ENCODE measurements around the gene ANP32A.

ANP32A gene

GRCh38 chr15:68793776-68794175 is 26.9 kb downstream of the ANP32A start:
- H3K4me3 ChIP-seq (ENCODE audit: low read depth in 1 of 5, low read length in 5 of 5), result no peak overlapping the region
- no peak overlapping the region for H3K27ac ChIP-seq (ENCODE audit: low read depth, low read length)
- peak overlapping the region in 1 of 5 donors; percentile 57 for H3K9ac ChIP-seq (ENCODE audit: low read length in 5 of 5)
- H3K27me3 ChIP-seq (ENCODE audit: control insufficient read depth in 5 of 5, insufficient read depth in 4 of 5, low read length in 5 of 5), result no peaks in the 10 kb centered on the region
- no peaks in the 10 kb centered on the region for H3K9me3 ChIP-seq (ENCODE audit: control insufficient read depth in 5 of 5, low read length in 5 of 5)
- H3K36me3 ChIP-seq (ENCODE audit: control insufficient read depth in 5 of 5, insufficient read depth in 5 of 5, low read length in 5 of 5), result peaks cover 0 to 3% (median 0%) of the 10 kb centered on the region in 5 donors
- H3K4me1 ChIP-seq (ENCODE audit: control insufficient read depth in 5 of 5, insufficient read depth in 5 of 5, low read length in 5 of 5), result peaks cover 21 to 100% (median 96%) of the 10 kb centered on the region in 5 donors

- H3K9ac ChIP-seq (ENCODE audit: low read length in 5 of 5), result no peak overlapping the region
- H3K36me3 ChIP-seq (ENCODE audit: control insufficient read depth in 5 of 5, insufficient read depth in 5 of 5, low read length in 5 of 5), result peaks cover 0 to 3% (median 0%) of the 10 kb centered on the region in 5 donors
- H3K4me1 ChIP-seq (ENCODE audit: control insufficient read depth in 5 of 5, insufficient read depth in 5 of 5, low read length in 5 of 5), result peaks cover 21 to 99% (median 95%) of the 10 kb centered on the region in 5 donors
- H3K27ac ChIP-seq (ENCODE audit: low read depth, low read length), result no peak overlapping the region
- H3K9me3 ChIP-seq (ENCODE audit: control insufficient read depth in 5 of 5, low read length in 5 of 5), result no peaks in the 10 kb centered on the region
- no peak overlapping the region for H3K4me3 ChIP-seq (ENCODE audit: low read depth in 1 of 5, low read length in 5 of 5)
- no peaks in the 10 kb centered on the region for H3K27me3 ChIP-seq (ENCODE audit: control insufficient read depth in 5 of 5, insufficient read depth in 4 of 5, low read length in 5 of 5)
Measured at GRCh38 chr15:68792901-68793766, 27.6 kb downstream of the ANP32A start.

- H3K4me1 ChIP-seq (ENCODE audit: control insufficient read depth in 5 of 5, insufficient read depth in 5 of 5, low read length in 5 of 5), result peaks cover 19 to 88% (median 82%) of the 10 kb centered on the region in 5 donors
- H3K9me3 ChIP-seq (ENCODE audit: control insufficient read depth in 5 of 5, low read length in 5 of 5), result no peaks in the 10 kb centered on the region
- H3K27ac ChIP-seq (ENCODE audit: low read depth, low read length), result no peak overlapping the region
- peaks cover 0 to 9% (median 8%) of the 10 kb centered on the region in 5 donors for H3K36me3 ChIP-seq (ENCODE audit: control insufficient read depth in 5 of 5, insufficient read depth in 5 of 5, low read length in 5 of 5)
- no peak overlapping the region for H3K4me3 ChIP-seq (ENCODE audit: low read depth in 1 of 5, low read length in 5 of 5)
- no peaks in the 10 kb centered on the region for H3K27me3 ChIP-seq (ENCODE audit: control insufficient read depth in 5 of 5, insufficient read depth in 4 of 5, low read length in 5 of 5)
- H3K9ac ChIP-seq (ENCODE audit: low read length in 5 of 5), result peak overlapping the region in 1 of 5 donors; percentile 26
Measured at GRCh38 chr15:68791431-68792283, 29.0 kb downstream of the ANP32A start.

- H3K9me3 ChIP-seq (ENCODE audit: control insufficient read depth in 5 of 5, low read length in 5 of 5), result no peaks in the 10 kb centered on the region
- no peaks in the 10 kb centered on the region for H3K27me3 ChIP-seq (ENCODE audit: control insufficient read depth in 5 of 5, insufficient read depth in 4 of 5, low read length in 5 of 5)
- H3K36me3 ChIP-seq (ENCODE audit: control insufficient read depth in 5 of 5, insufficient read depth in 5 of 5, low read length in 5 of 5), result peaks cover 0 to 12% (median 9%) of the 10 kb centered on the region in 5 donors
- H3K4me1 ChIP-seq (ENCODE audit: control insufficient read depth in 5 of 5, insufficient read depth in 5 of 5, low read length in 5 of 5), result peaks cover 17 to 80% (median 74%) of the 10 kb centered on the region in 5 donors
- no peak overlapping the region for H3K4me3 ChIP-seq (ENCODE audit: low read depth in 1 of 5, low read length in 5 of 5)
- no peak overlapping the region for H3K9ac ChIP-seq (ENCODE audit: low read length in 5 of 5)
- no peak overlapping the region for H3K27ac ChIP-seq (ENCODE audit: low read depth, low read length)
Measured at GRCh38 chr15:68790910-68791309, 29.8 kb downstream of the ANP32A start.

GRCh38 chr15:68790242-68790575 is 30.5 kb downstream of the ANP32A start:
- Histone ChIP-seq H3K9me3 (ENCODE audit: control insufficient read depth in 5 of 5, low read length in 5 of 5) (no peaks in the 10 kb centered on the region), H3K9ac (ENCODE audit: low read length in 5 of 5) (no peak overlapping the region), H3K27me3 (ENCODE audit: control insufficient read depth in 5 of 5, insufficient read depth in 4 of 5, low read length in 5 of 5) (no peaks in the 10 kb centered on the region), H3K4me1 (ENCODE audit: control insufficient read depth in 5 of 5, insufficient read depth in 5 of 5, low read length in 5 of 5) (peaks cover 14 to 73% (median 67%) of the 10 kb centered on the region in 5 donors), H3K36me3 (ENCODE audit: control insufficient read depth in 5 of 5, insufficient read depth in 5 of 5, low read length in 5 of 5) (peaks cover 0 to 19% (median 14%) of the 10 kb centered on the region in 5 donors), H3K27ac (ENCODE audit: low read depth, low read length) (peak overlapping the region; percentile 37), H3K4me3 (ENCODE audit: low read depth in 1 of 5, low read length in 5 of 5) (no peak overlapping the region)

GRCh38 chr15:68789534-68790241 is 31.0 kb downstream of the ANP32A start:
- peaks cover 11 to 68% (median 62%) of the 10 kb centered on the region in 5 donors for H3K4me1 ChIP-seq (ENCODE audit: control insufficient read depth in 5 of 5, insufficient read depth in 5 of 5, low read length in 5 of 5)
- H3K9ac ChIP-seq (ENCODE audit: low read length in 5 of 5), result no peak overlapping the region
- peak overlapping the region; percentile 37 for H3K27ac ChIP-seq (ENCODE audit: low read depth, low read length)
- no peaks in the 10 kb centered on the region for H3K27me3 ChIP-seq (ENCODE audit: control insufficient read depth in 5 of 5, insufficient read depth in 4 of 5, low read length in 5 of 5)
- H3K36me3 ChIP-seq (ENCODE audit: control insufficient read depth in 5 of 5, insufficient read depth in 5 of 5, low read length in 5 of 5), result peaks cover 0 to 22% (median 20%) of the 10 kb centered on the region in 5 donors
- H3K4me3 ChIP-seq (ENCODE audit: low read depth in 1 of 5, low read length in 5 of 5), result no peak overlapping the region
- H3K9me3 ChIP-seq (ENCODE audit: control insufficient read depth in 5 of 5, low read length in 5 of 5), result no peaks in the 10 kb centered on the region

GRCh38 chr15:68789091-68789490 is 31.6 kb downstream of the ANP32A start:
- Histone ChIP-seq H3K4me1 (ENCODE audit: control insufficient read depth in 5 of 5, insufficient read depth in 5 of 5, low read length in 5 of 5) (peaks cover 11 to 62% (median 56%) of the 10 kb centered on the region in 5 donors), H3K27ac (ENCODE audit: low read depth, low read length) (peak overlapping the region; percentile 37), H3K9ac (ENCODE audit: low read length in 5 of 5) (no peak overlapping the region), H3K4me3 (ENCODE audit: low read depth in 1 of 5, low read length in 5 of 5) (no peak overlapping the region), H3K27me3 (ENCODE audit: control insufficient read depth in 5 of 5, insufficient read depth in 4 of 5, low read length in 5 of 5) (no peaks in the 10 kb centered on the region), H3K36me3 (ENCODE audit: control insufficient read depth in 5 of 5, insufficient read depth in 5 of 5, low read length in 5 of 5) (peaks cover 0 to 28% (median 26%) of the 10 kb centered on the region in 5 donors), H3K9me3 (ENCODE audit: control insufficient read depth in 5 of 5, low read length in 5 of 5) (no peaks in the 10 kb centered on the region)

- Histone ChIP-seq H3K9ac (ENCODE audit: low read length in 5 of 5) (no peak overlapping the region), H3K36me3 (ENCODE audit: control insufficient read depth in 5 of 5, insufficient read depth in 5 of 5, low read length in 5 of 5) (peaks cover 0 to 35% (median 31%) of the 10 kb centered on the region in 5 donors), H3K4me1 (ENCODE audit: control insufficient read depth in 5 of 5, insufficient read depth in 5 of 5, low read length in 5 of 5) (peaks cover 11 to 60% (median 47%) of the 10 kb centered on the region in 5 donors), H3K27ac (ENCODE audit: low read depth, low read length) (no peak overlapping the region), H3K4me3 (ENCODE audit: low read depth in 1 of 5, low read length in 5 of 5) (no peak overlapping the region), H3K27me3 (ENCODE audit: control insufficient read depth in 5 of 5, insufficient read depth in 4 of 5, low read length in 5 of 5) (no peaks in the 10 kb centered on the region), H3K9me3 (ENCODE audit: control insufficient read depth in 5 of 5, low read length in 5 of 5) (no peaks in the 10 kb centered on the region)
Measured at GRCh38 chr15:68788264-68788624, 32.5 kb downstream of the ANP32A start.

GRCh38 chr15:68787609-68788263 is 33.0 kb downstream of the ANP32A start:
- H3K4me1 ChIP-seq (ENCODE audit: control insufficient read depth in 5 of 5, insufficient read depth in 5 of 5, low read length in 5 of 5), result peaks cover 11 to 60% (median 44%) of the 10 kb centered on the region in 5 donors
- no peak overlapping the region for H3K27ac ChIP-seq (ENCODE audit: low read depth, low read length)
- no peak overlapping the region for H3K9ac ChIP-seq (ENCODE audit: low read length in 5 of 5)

More at GRCh38 chr15:68787609-68788263, 33.0 kb downstream of the ANP32A start:
- no peaks in the 10 kb centered on the region for H3K9me3 ChIP-seq (ENCODE audit: control insufficient read depth in 5 of 5, low read length in 5 of 5)
- H3K4me3 ChIP-seq (ENCODE audit: low read depth in 1 of 5, low read length in 5 of 5), result no peak overlapping the region
- peaks cover 0 to 40% (median 33%) of the 10 kb centered on the region in 5 donors for H3K36me3 ChIP-seq (ENCODE audit: control insufficient read depth in 5 of 5, insufficient read depth in 5 of 5, low read length in 5 of 5)
- no peaks in the 10 kb centered on the region for H3K27me3 ChIP-seq (ENCODE audit: control insufficient read depth in 5 of 5, insufficient read depth in 4 of 5, low read length in 5 of 5)

All from subcutaneous abdominal adipose tissue (tissue), 5 donors.